Keratinocyte (primary cell): ENCODE data around the gene RASSF7. TPM values are rescaled to one million over a fixed set of nuclear protein-coding genes. Genes with fewer than 3 reads are reported as not detected.

Source experiments
- DNase-seq: peaks from one replicate; pipeline ENCODE4 v3.0.0-alpha.2; 2011; ENCODE audit warnings: low read depth, missing footprints, low spot score
- FAIRE-seq: peaks from 2 replicates; lab custom pipeline; 2011; peaks lifted over from hg19 to GRCh38; lab: Jason Lieb, UNC
- H2AFZ ChIP-seq: 2 replicates; pipeline ENCODE4 v1.6.0; 2012; ENCODE audit warnings: low read length, control low read depth, inconsistent platforms; ENCODE audit not compliant: control insufficient read depth
- H3K27ac ChIP-seq: 2 replicates; pipeline ENCODE4 v1.5.1; 2011; ENCODE audit warnings: low read length; ENCODE audit not compliant: control insufficient read depth, insufficient read depth
- H3K27me3 ChIP-seq: 3 replicates; pipeline ENCODE4 v1.6.0; 2011; ENCODE audit warnings: low read length; ENCODE audit not compliant: control insufficient read depth, insufficient read depth; ENCODE audit errors: extremely low read depth
- H3K36me3 ChIP-seq, 2 experiments: 2 replicates in 1 of 2; 3 replicates in 1 of 2; pipeline ENCODE4 v1.5.1; 2011; ENCODE audit warnings: low read length in 2 of 2, mild to moderate bottlenecking in 1 of 2; ENCODE audit not compliant: control insufficient read depth in 2 of 2, insufficient read depth in 2 of 2; ENCODE audit errors: extremely low read depth in 1 of 2
- H3K4me1 ChIP-seq: 3 replicates; pipeline ENCODE4 v1.5.1; 2011; ENCODE audit warnings: low read length; ENCODE audit not compliant: control insufficient read depth, insufficient read depth; ENCODE audit errors: extremely low read depth
- H3K4me2 ChIP-seq: 3 replicates; pipeline ENCODE4 v1.6.0; 2011; ENCODE audit warnings: low read depth, low read length; ENCODE audit not compliant: control insufficient read depth, insufficient read depth; ENCODE audit errors: extremely low read depth
- H3K4me3 ChIP-seq, 3 experiments: fragments of 200-600 bp in 1 of 3; sonication (generic) in 1 of 3; 2 replicates in 2 of 3; 3 replicates in 1 of 3; pipeline ENCODE4 v1.5.1; 2011 to 2016; ENCODE audit warnings: low read length in 3 of 3, mild to moderate bottlenecking in 3 of 3, control low read depth in 2 of 3, inconsistent platforms in 1 of 3, low read depth in 1 of 3, mixed read lengths in 1 of 3, mixed run types in 1 of 3, moderate library complexity in 1 of 3; ENCODE audit not compliant: control insufficient read depth in 2 of 3, insufficient read depth in 2 of 3; ENCODE audit errors: extremely low read depth in 1 of 3
- H3K79me2 ChIP-seq: 2 replicates; pipeline ENCODE4 v1.6.0; 2012; ENCODE audit warnings: low read length; ENCODE audit not compliant: control insufficient read depth, insufficient read depth
- H3K9ac ChIP-seq: 3 replicates; pipeline ENCODE4 v1.6.0; 2011; ENCODE audit warnings: low read length; ENCODE audit not compliant: control insufficient read depth, insufficient read depth; ENCODE audit errors: extremely low read depth
- H3K9me1 ChIP-seq: 3 replicates; pipeline ENCODE4 v1.6.0; 2011; ENCODE audit warnings: low read length; ENCODE audit not compliant: control insufficient read depth, insufficient read depth; ENCODE audit errors: extremely low read depth
- H3K9me3 ChIP-seq: 2 replicates; pipeline ENCODE4 v1.5.1; 2012; ENCODE audit warnings: low read depth, low read length; ENCODE audit not compliant: control insufficient read depth
- H4K20me1 ChIP-seq: 3 replicates; pipeline ENCODE4 v1.6.0; 2011; ENCODE audit warnings: low read length; ENCODE audit not compliant: control insufficient read depth, insufficient read depth; ENCODE audit errors: extremely low read depth
- EZH2 ChIP-seq: IDR thresholded peaks from one replicate; pipeline ENCODE4 v1.6.1; 2012; ENCODE audit warnings: inconsistent platforms, mild to moderate bottlenecking, low read length, moderate library complexity
- dilution Hi-C: fragments of 300-500 bp; cut with MboI; formaldehyde crosslinking; loops from one replicate; pipeline ENCODE4 v1.7.0; 2020; ENCODE audit warnings: low sequenced_read_pairs; ENCODE audit not compliant: extremely low pct_ligation_motif_present
- polyA plus RNA-seq, 5 experiments: library from polyadenylated mRNA; depleted of rRNA in 3 of 5; stranded (reverse) in 3 of 5; stranded (forward) in 1 of 5; unstranded in 1 of 5; fragments of >200 nt; gene quantifications; 1 replicate in 1 of 5; 2 replicates in 3 of 5; 3 replicates in 1 of 5; pipeline versions ENCODE4 v1.2.1 to v1.2.3, GENCODE V29; 2011 to 2012; ENCODE audit warnings: missing spikeins in 2 of 5, low read depth in 1 of 5, low replicate concordance in 1 of 5
- TF ChIP-seq, protein P1 (sequence below), 3 experiments: IDR thresholded peaks in 1 of 3; conservative IDR thresholded peaks in 1 of 3; optimal IDR thresholded peaks in 1 of 3; 2 replicates in 2 of 3; 3 replicates in 1 of 3; pipeline versions ENCODE3 to v1.5.1; 2011; ENCODE audit warnings: low read length in 3 of 3, mild to moderate bottlenecking in 3 of 3, moderate library complexity in 2 of 3, control low read depth in 1 of 3, inconsistent platforms in 1 of 3; ENCODE audit not compliant: insufficient read depth in 2 of 3; ENCODE audit errors: extremely low read depth in 1 of 3

RASSF7 gene
- polyA plus RNA-seq, 1 donor (not counting 4 experiments of a cell fraction or from before 2014, with no cell fraction given), result 24.3 TPM

DNA sequence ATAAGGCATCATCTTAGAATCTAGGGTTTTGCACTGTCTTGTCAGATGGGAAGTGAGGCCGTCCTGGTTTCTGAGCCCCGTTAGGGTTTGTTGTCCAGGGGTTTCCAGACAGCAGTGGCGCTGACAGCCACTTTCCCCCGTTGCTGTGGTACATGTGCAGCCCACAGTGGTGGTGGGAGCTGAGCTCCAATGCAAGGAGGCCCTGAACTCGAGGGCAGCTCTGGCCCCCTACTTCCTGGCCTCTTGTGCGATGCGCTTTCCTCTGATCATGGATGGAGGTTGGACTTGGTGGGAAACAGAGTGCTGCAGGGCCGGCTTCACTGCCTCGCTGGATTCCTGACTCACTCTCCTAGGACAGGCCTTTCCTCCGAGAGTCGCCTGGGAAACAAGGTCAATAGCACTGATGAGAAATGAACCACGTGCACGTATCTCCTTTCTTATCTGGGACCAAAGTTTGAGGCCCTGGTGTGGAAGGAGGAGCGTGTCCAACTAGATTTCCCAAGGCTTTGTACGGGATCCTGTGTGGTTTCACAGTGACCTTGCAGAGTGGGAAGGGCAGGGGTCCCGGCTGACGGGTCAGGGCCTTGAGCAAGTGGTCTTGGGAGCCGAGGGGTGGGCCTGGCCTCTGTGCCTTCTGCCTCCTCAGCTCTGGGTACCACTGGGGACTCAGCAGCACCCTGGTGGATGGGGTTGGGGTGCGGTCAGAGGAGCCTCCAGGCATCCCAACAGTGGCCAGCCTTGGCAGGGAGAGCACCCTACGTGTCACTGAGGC lies 19.2 kb downstream of the RASSF7 start:
- TF ChIP-seq, protein P1, sequence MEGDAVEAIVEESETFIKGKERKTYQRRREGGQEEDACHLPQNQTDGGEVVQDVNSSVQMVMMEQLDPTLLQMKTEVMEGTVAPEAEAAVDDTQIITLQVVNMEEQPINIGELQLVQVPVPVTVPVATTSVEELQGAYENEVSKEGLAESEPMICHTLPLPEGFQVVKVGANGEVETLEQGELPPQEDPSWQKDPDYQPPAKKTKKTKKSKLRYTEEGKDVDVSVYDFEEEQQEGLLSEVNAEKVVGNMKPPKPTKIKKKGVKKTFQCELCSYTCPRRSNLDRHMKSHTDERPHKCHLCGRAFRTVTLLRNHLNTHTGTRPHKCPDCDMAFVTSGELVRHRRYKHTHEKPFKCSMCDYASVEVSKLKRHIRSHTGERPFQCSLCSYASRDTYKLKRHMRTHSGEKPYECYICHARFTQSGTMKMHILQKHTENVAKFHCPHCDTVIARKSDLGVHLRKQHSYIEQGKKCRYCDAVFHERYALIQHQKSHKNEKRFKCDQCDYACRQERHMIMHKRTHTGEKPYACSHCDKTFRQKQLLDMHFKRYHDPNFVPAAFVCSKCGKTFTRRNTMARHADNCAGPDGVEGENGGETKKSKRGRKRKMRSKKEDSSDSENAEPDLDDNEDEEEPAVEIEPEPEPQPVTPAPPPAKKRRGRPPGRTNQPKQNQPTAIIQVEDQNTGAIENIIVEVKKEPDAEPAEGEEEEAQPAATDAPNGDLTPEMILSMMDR (optimal IDR thresholded peaks at IDR 0.05 in 1 of 3, IDR thresholded peaks at IDR 0.05 in 1 of 3, conservative IDR thresholded peaks at IDR 0.05 in 1 of 3; ENCODE audit: extremely low read depth in 1 of 3, insufficient read depth in 2 of 3, low read length in 3 of 3), result no peak
- TF ChIP-seq EZH2, result no peak
- peaks cover 12 to 25% of the 10 kb centered on the region in 2 experiments for H3K36me3 ChIP-seq
- peak overlapping the region; percentile 6 for H3K27ac ChIP-seq
- H3K9me1 ChIP-seq, result peaks cover 8% of the 10 kb centered on the region
- peaks cover 78% of the 10 kb centered on the region for H3K79me2 ChIP-seq
- H3K4me1 ChIP-seq, result peaks cover 27% of the 10 kb centered on the region
- no peak overlapping the region for H3K9ac ChIP-seq
- H3K4me2 ChIP-seq, result no peak overlapping the region
- H2AFZ ChIP-seq, result no peak overlapping the region
- dilution Hi-C loops, result no loop called here
- H3K4me3 ChIP-seq, result no peak overlapping the region
- DNase-seq (no peak), FAIRE-seq (no peak)
- no peaks in the 10 kb centered on the region for H3K27me3 ChIP-seq
- no peaks in the 10 kb centered on the region for H3K9me3 ChIP-seq
- peaks cover 50% of the 10 kb centered on the region for H4K20me1 ChIP-seq

DNA sequence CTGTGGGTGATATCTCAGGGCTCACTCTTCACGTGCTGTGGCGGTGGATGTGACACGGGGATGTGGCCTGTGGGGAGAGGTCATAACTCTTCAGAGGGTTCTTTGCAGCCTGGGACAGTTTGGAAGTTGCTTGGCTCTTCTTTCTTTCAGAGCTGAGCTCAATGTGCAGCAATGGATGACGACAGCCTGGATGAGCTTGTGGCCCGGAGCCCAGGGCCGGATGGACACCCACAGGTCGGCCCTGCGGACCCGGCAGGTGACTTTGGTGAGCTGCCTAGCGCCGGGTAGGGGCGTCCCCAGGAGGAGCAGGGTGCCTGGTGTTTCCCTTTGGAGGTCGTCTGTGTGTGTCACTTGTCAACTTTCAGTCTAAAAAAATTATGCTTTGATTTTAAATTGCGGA lies 20.6 kb downstream of the RASSF7 start:
- no peak for DNase-seq
- Histone ChIP-seq H3K79me2 (peaks cover 85% of the 10 kb centered on the region), H3K9me3 (no peaks in the 10 kb centered on the region), H3K4me1 (peaks cover 22% of the 10 kb centered on the region), H3K36me3 (peaks cover 13 to 25% of the 10 kb centered on the region in 2 experiments), H3K9me1 (peaks cover 8% of the 10 kb centered on the region), H4K20me1 (peaks cover 50% of the 10 kb centered on the region), H3K4me3 (no peak overlapping the region), H2AFZ (no peak overlapping the region), H3K4me2 (no peak overlapping the region), H3K9ac (no peak overlapping the region), H3K27ac (no peak overlapping the region), H3K27me3 (no peaks in the 10 kb centered on the region)
- no peak for FAIRE-seq
- TF ChIP-seq, protein P1 (optimal IDR thresholded peaks at IDR 0.05 in 1 of 3, IDR thresholded peaks at IDR 0.05 in 1 of 3, conservative IDR thresholded peaks at IDR 0.05 in 1 of 3; ENCODE audit: extremely low read depth in 1 of 3, insufficient read depth in 2 of 3, low read length in 3 of 3), result no peak
- dilution Hi-C loops, result no loop called here
